SK-N-MC (cell line): ENCODE results near the gene SLC5A2.

Source experiments
- EZH2 ChIP-seq: fragments of 200-600 bp; sonication (generic); IDR thresholded peaks from one replicate; pipeline ENCODE4 v1.6.1; 2017; ENCODE audit warnings: antibody characterized with exemption
- POLR2AphosphoS5 ChIP-seq: IDR thresholded peaks from 2 replicates; pipeline ENCODE4 v1.6.1; 2012; ENCODE audit warnings: mild to moderate bottlenecking, low read depth, low read length, borderline replicate concordance

DNA sequence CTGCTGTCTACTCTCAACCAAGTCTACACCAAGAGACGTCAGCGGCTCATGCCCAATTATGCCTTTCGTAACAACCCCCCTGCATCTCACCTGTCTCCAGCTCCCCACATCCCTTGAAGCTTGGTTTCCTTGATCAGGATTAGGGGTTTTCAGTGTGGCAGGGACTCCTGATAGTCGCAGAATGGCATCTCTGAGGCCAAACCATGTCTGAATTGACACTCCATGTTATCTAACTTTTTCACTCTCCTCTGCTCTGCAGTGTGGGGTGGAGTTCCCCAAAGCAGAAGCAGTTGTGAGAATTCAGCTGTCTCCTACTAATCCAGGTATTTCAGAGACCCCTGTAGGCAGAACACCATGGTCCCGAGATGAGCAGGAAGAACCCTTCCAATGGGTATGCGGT lies 39.1 kb downstream of the SLC5A2 start:
- TF ChIP-seq EZH2 (no peak), POLR2AphosphoS5 (no peak)
